GM12878 (cell line): Measurements from ENCODE around the gene RGS5. TPM values are rescaled to one million over a fixed set of nuclear protein-coding genes. Genes with fewer than 3 reads are reported as not detected.

Experiments
- ATAC-seq: fragments of 200-7000 bp; cut with Tn5 transposase; 3 replicates; pipeline ENCODE4 v1.9.1; 2020; ENCODE audit warnings: mild to moderate bottlenecking, moderate library complexity
- BruUV-seq: library from RNA; stranded (reverse); fragments of 400-500 nt; replicated peaks from 2 replicates; lab custom pipeline; 2021; lab: Mats Ljungman, UMichigan
- CTCF ChIA-PET: fragments of 300-600 bp; sonication (Branson Sonifier 250); formaldehyde crosslinking; extraction: SDS; loops from one replicate; lab custom pipeline; 2021; ENCODE audit warnings: inconsistent platforms; lab: Yijun Ruan, JAX
- POLR2A ChIA-PET: fragments of 350-600 bp; formaldehyde crosslinking; extraction: SDS; loops from one replicate; lab custom pipeline; 2021; ENCODE audit warnings: inconsistent platforms; lab: Charles Lee
- RAD21 ChIA-PET: fragments of 300-600 bp; sonication (Branson Sonifier 250); formaldehyde crosslinking; loops from one replicate; lab custom pipeline; 2023; ENCODE audit warnings: antibody characterized with exemption; ENCODE audit not compliant: unreplicated experiment; lab: Charles Lee
- SMC1A ChIA-PET: fragments of 300-600 bp; sonication (Branson Sonifier 250); formaldehyde crosslinking; loops from one replicate; lab custom pipeline; 2023; ENCODE audit not compliant: unreplicated experiment, uncharacterized antibody; lab: Charles Lee
- DNase-seq: peaks from one replicate; pipeline ENCODE4 v3.0.0-alpha.2; 2011; ENCODE audit warnings: low read depth, low spot score
- FAIRE-seq: peaks from 3 replicates; lab custom pipeline; 2011; peaks lifted over from hg19 to GRCh38; lab: Jason Lieb, UNC
- H2AFZ ChIP-seq: 2 replicates; pipeline ENCODE4 v1.6.0; 2011; ENCODE audit warnings: low read depth, low read length, control low read depth; ENCODE audit not compliant: control insufficient read depth
- H3K27ac ChIP-seq: 2 replicates; pipeline ENCODE4 v1.5.1; 2011; ENCODE audit warnings: control low read depth; ENCODE audit not compliant: control insufficient read depth, insufficient read depth
- H3K27me3 ChIP-seq, 2 experiments: replicated peaks in 1 of 2; 2 replicates each; pipeline versions ENCODE4 v1.6.0 to v1.6.1; 2011; ENCODE audit warnings: low read length in 1 of 2; ENCODE audit not compliant: control insufficient read depth in 2 of 2, insufficient read depth in 2 of 2
- H3K36me3 ChIP-seq, 2 experiments: 2 replicates each; pipeline ENCODE4 v1.5.1; 2011; ENCODE audit warnings: low read length in 1 of 2; ENCODE audit not compliant: control insufficient read depth in 2 of 2, insufficient read depth in 2 of 2
- H3K4me1 ChIP-seq: 2 replicates; pipeline ENCODE4 v1.6.1; 2011; ENCODE audit warnings: mild to moderate bottlenecking, low read length, moderate library complexity, mixed read lengths; ENCODE audit not compliant: control insufficient read depth, insufficient read depth
- H3K4me2 ChIP-seq: 2 replicates; pipeline ENCODE4 v1.6.0; 2011; ENCODE audit warnings: control low read depth; ENCODE audit not compliant: control insufficient read depth, insufficient read depth
- H3K4me3 ChIP-seq: fragments of 200-600 bp; sonication (generic); 2 replicates; pipeline ENCODE4 v1.5.1; 2016
- H3K79me2 ChIP-seq: 2 replicates; pipeline ENCODE4 v1.6.0; 2011; ENCODE audit warnings: low read length; ENCODE audit not compliant: control insufficient read depth, insufficient read depth
- H3K9ac ChIP-seq: 2 replicates; pipeline ENCODE4 v1.8.0; 2011; ENCODE audit warnings: low read length, control low read depth, mixed read lengths; ENCODE audit not compliant: control insufficient read depth, insufficient read depth
- H3K9me3 ChIP-seq: replicated peaks from 3 replicates; pipeline ENCODE4 v1.5.1; 2011; ENCODE audit warnings: mild to moderate bottlenecking, low read length; ENCODE audit not compliant: control insufficient read depth, insufficient read depth
- H4K20me1 ChIP-seq: 2 replicates; pipeline ENCODE4 v1.6.0; 2011; ENCODE audit not compliant: control insufficient read depth, insufficient read depth
- CUX1 ChIP-seq: IDR thresholded peaks from 2 replicates; pipeline ENCODE4 v1.6.1; 2012; ENCODE audit warnings: improper control_type of control experiment, low read depth, low read length; ENCODE audit not compliant: insufficient replicate concordance
- FOS ChIP-seq: IDR thresholded peaks from 3 replicates; pipeline ENCODE4 v1.6.1; 2011; ENCODE audit warnings: borderline replicate concordance; ENCODE audit not compliant: insufficient read length; ENCODE audit errors: extremely low read depth
- IRF3 ChIP-seq: fragments of 450-650 bp; IDR thresholded peaks from 2 replicates; pipeline ENCODE4 v1.6.1; 2014; ENCODE audit warnings: mild to moderate bottlenecking
- JUNB ChIP-seq: IDR thresholded peaks from 2 replicates; pipeline ENCODE4 v1.6.1; 2016; ENCODE audit warnings: antibody characterized with exemption, mild to moderate bottlenecking
- MEF2B ChIP-seq: fragments of 450-650 bp; IDR thresholded peaks from 2 replicates; pipeline ENCODE4 v1.6.1; 2018; ENCODE audit warnings: mild to moderate bottlenecking, moderate library complexity; ENCODE audit not compliant: partially characterized antibody, poor library complexity, severe bottlenecking
- MYC ChIP-seq: IDR thresholded peaks from 2 replicates; pipeline ENCODE4 v1.6.1; 2011; ENCODE audit warnings: mild to moderate bottlenecking, low read length, moderate library complexity, inconsistent platforms; ENCODE audit not compliant: insufficient read depth, insufficient replicate concordance, insufficient read length, severe bottlenecking
- NFXL1 ChIP-seq: fragments of 450-650 bp; IDR thresholded peaks from 2 replicates; pipeline ENCODE4 v1.6.1; 2017; ENCODE audit warnings: antibody characterized with exemption, mild to moderate bottlenecking, borderline replicate concordance
- PBX3 ChIP-seq: IDR thresholded peaks from 2 replicates; pipeline ENCODE4 v1.6.1; 2011; ENCODE audit warnings: mild to moderate bottlenecking, low read depth, low read length, moderate library complexity; ENCODE audit not compliant: insufficient replicate concordance
- POLR2AphosphoS5 ChIP-seq: IDR thresholded peaks from 2 replicates; pipeline ENCODE4 v1.6.1; 2011; ENCODE audit warnings: mild to moderate bottlenecking, low read length, inconsistent platforms
- RCOR1 ChIP-seq: conservative IDR thresholded peaks from 2 replicates; pipeline ENCODE4 v1.6.1; 2012; ENCODE audit warnings: low read depth, low read length, improper control_type of control experiment
- RELA ChIP-seq: fragments of 450-650 bp; IDR thresholded peaks from 2 replicates; pipeline ENCODE4 v1.8.0; 2014; ENCODE audit warnings: borderline replicate concordance; ENCODE audit not compliant: partially characterized antibody
- TCF12 ChIP-seq: IDR thresholded peaks from 2 replicates; pipeline ENCODE4 v1.6.1; 2011; ENCODE audit warnings: low read depth, mild to moderate bottlenecking, low read length
- USF1 ChIP-seq: IDR thresholded peaks from 2 replicates; pipeline ENCODE4 v1.6.1; 2011; ENCODE audit warnings: borderline replicate concordance, low read depth, mild to moderate bottlenecking, moderate library complexity, mixed read lengths, low read length; ENCODE audit not compliant: insufficient read depth; ENCODE audit errors: extremely low read length
- ZNF384 ChIP-seq: IDR thresholded peaks from 2 replicates; pipeline ENCODE4 v1.6.1; 2012; ENCODE audit warnings: low read depth, mild to moderate bottlenecking, low read length, improper control_type of control experiment, borderline replicate concordance
- ZZZ3 ChIP-seq: IDR thresholded peaks from 2 replicates; pipeline ENCODE4 v1.6.1; 2011; ENCODE audit warnings: low read depth; ENCODE audit not compliant: control insufficient read depth, insufficient read length
- WGBS: methylation state at CpG from one replicate; pipeline ENCODE4 v1.1.6; 2016; ENCODE audit warnings: low lambda C conversion rate; ENCODE audit not compliant: insufficient replicate concordance, insufficient coverage; ENCODE audit errors: missing lambda C conversion rate; 5-methylcytosine and 5-hydroxymethylcytosine counted together
- in situ Hi-C: fragments of 300-500 bp; cut with MboI; formaldehyde crosslinking; loops from 9 replicates; pipeline ENCODE4 v1.14.3; 2018; ENCODE audit warnings: mixed read lengths
- intact Hi-C: fragments of 100-400 bp; cut with micrococcal nuclease; formaldehyde crosslinking; loops from one replicate; pipeline ENCODE4 v1.14.2; 2022; ENCODE audit not compliant: unreplicated experiment
- polyA plus RNA-seq, 11 experiments: library from polyadenylated mRNA; depleted of rRNA in 4 of 11; unstranded in 6 of 11; stranded (reverse) in 5 of 11; fragments of >200 nt; fragmentation: Nextera tagmentation in 4 of 11; fragmentation: Illumina TruSeq in 1 of 11; extraction: Ambion mirVana in 4 of 11; extraction: Trizol in 1 of 11; gene quantifications; 1 replicate in 1 of 11; 2 replicates in 10 of 11; pipeline versions ENCODE4 v1.2.1 to v1.2.3, GENCODE V29; 2011 to 2016; ENCODE audit warnings: inconsistent platforms in 2 of 11, missing spikeins in 2 of 11, low read depth in 1 of 11
- total RNA-seq, 4 experiments: library from RNA; depleted of rRNA in 3 of 4; stranded (reverse); fragments of >200 nt in 3 of 4; fragmentation: Illumina TruSeq in 1 of 4; extraction: Trizol in 1 of 4; gene quantifications; 2 replicates each; pipeline versions ENCODE4 v1.2.1 to v1.2.3, GENCODE V29; 2013 to 2021

The RGS5 gene
- total and polyA plus RNA-seq, 10 of the 15 experiments (the other 5 are each of a cell fraction or from before 2014, with no cell fraction given): 0.63 to 7.4 (median 2.8) TPM

GRCh38 chr1:163104385-163105099 is 98.2 kb downstream of the RGS5 start:
- Histone ChIP-seq H3K4me1 (no peaks in the 10 kb centered on the region), H3K9me3 (no peaks in the 10 kb centered on the region), H2AFZ (no peak overlapping the region), H4K20me1 (no peaks in the 10 kb centered on the region), H3K9ac (no peak overlapping the region), H3K4me3 (no peak overlapping the region), H3K27ac (no peak overlapping the region), H3K4me2 (no peak overlapping the region), H3K36me3 (no peaks in the 10 kb centered on the region), H3K79me2 (no peaks in the 10 kb centered on the region), H3K27me3 (no peaks in the 10 kb centered on the region)
- POLR2A ChIA-PET: no interaction called here
- CTCF ChIA-PET: no interaction called here
- in situ Hi-C loops: no loop called here
- ATAC-seq (no peak), DNase-seq (no peak), FAIRE-seq (no peak)
- WGBS: 30% methylated on average over 4 of the region's 4 CpGs
- RAD21 ChIA-PET: no interaction called here
- SMC1A ChIA-PET: no interaction called here
- intact Hi-C loops: no loop called here
- BruUV-seq: no TSS peak
- TF ChIP-seq MYC (no peak), NFXL1 (no peak), CUX1 (no peak), PBX3 (no peak), FOS (no peak), RELA (no peak), MEF2B (no peak), IRF3 (no peak), JUNB (no peak), USF1 (no peak), ZNF384 (no peak), ZZZ3 (no peak), TCF12 (no peak), RCOR1 (no peak), POLR2AphosphoS5 (no peak)
